ENCODE results near the gene GNL1. TPM values are rescaled to one million over a fixed set of nuclear protein-coding genes. Genes with fewer than 3 reads are reported as not detected.

Gene GNL1
- total and polyA plus RNA-seq, 2 of the 8 experiments (the other 6 are each of a cell fraction or from before 2014, with no cell fraction given), result 42.4 to 67.8 TPM

GRCh38 chr6:30571075-30571761, 14.9 kb upstream of the GNL1 start, which contains the start of gene ABCF1 (continued):
- no peak for TF ChIP-seq RNF2 (IDR thresholded peaks at IDR 0.05; ENCODE audit: borderline replicate concordance, low read depth, low read length, missing control alignments, poor library complexity, severe bottlenecking)
- TF ChIP-seq BRCA1 (IDR thresholded peaks at IDR 0.05; ENCODE audit: low read depth, low read length), result no peak
- no peak for TF ChIP-seq CHD7 (IDR thresholded peaks at IDR 0.05; ENCODE audit: insufficient replicate concordance, low read length)
- peak; percentile 68 for TF ChIP-seq TAF7 (optimal IDR thresholded peaks at IDR 0.05; ENCODE audit: borderline replicate concordance, low read depth, low read length)
- peak; percentile 56 for TF ChIP-seq CHD2 (IDR thresholded peaks at IDR 0.05; ENCODE audit: low read length)
- peak; percentile 89 for TF ChIP-seq POLR2AphosphoS5 (IDR thresholded peaks at IDR 0.05; ENCODE audit: low read depth, low read length)
- TF ChIP-seq SP2 (IDR thresholded peaks at IDR 0.05; ENCODE audit: low read length), result no peak
- no peak for TF ChIP-seq CTCF (IDR thresholded peaks at IDR 0.05; ENCODE audit: control extremely low read depth in 1 of 3, insufficient read depth in 1 of 3, low read depth in 1 of 3, low read length in 3 of 3)

All from H1 (cell line).